ENCODE results near the gene ZNF775. TPM values are rescaled to one million over a fixed set of nuclear protein-coding genes. Genes with fewer than 3 reads are reported as not detected.

ZNF775 gene
- total RNA-seq, 4 donors from 2014 or later, result 1.4 to 3.8 (median 2.4) TPM

DNA sequence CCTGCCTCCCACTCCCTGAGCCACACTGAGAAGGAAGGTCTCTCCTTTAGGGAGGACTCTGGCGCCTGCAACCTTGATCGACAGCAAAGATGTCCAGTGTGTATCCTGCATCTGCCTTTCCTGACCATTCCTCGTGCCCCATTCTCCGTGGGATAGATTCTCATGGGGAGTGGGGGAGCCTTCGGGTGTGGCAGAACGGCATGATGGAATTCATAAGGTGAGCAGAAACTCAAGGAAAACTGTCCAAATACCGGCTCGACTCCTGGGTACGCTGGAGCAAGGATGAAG, 37.1 kb upstream of the ZNF775 start:
- 83 to 88% methylated on average over 9 of the region's 9 CpGs for WGBS, 2 donors
- intact Hi-C loops (cut with DNase I; ENCODE audit: low total_unique reads), result no loop called here
- no peak for DNase-seq (ENCODE audit: low spot score in 2 of 2)
- H3K4me3 ChIP-seq (ENCODE audit: low read depth, poor library complexity, severe bottlenecking), result no peak overlapping the region
- no peak for TF ChIP-seq POLR2A (IDR thresholded peaks at IDR 0.05)
- TF ChIP-seq, protein P1, sequence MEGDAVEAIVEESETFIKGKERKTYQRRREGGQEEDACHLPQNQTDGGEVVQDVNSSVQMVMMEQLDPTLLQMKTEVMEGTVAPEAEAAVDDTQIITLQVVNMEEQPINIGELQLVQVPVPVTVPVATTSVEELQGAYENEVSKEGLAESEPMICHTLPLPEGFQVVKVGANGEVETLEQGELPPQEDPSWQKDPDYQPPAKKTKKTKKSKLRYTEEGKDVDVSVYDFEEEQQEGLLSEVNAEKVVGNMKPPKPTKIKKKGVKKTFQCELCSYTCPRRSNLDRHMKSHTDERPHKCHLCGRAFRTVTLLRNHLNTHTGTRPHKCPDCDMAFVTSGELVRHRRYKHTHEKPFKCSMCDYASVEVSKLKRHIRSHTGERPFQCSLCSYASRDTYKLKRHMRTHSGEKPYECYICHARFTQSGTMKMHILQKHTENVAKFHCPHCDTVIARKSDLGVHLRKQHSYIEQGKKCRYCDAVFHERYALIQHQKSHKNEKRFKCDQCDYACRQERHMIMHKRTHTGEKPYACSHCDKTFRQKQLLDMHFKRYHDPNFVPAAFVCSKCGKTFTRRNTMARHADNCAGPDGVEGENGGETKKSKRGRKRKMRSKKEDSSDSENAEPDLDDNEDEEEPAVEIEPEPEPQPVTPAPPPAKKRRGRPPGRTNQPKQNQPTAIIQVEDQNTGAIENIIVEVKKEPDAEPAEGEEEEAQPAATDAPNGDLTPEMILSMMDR (IDR thresholded peaks at IDR 0.05), result no peak

DNA sequence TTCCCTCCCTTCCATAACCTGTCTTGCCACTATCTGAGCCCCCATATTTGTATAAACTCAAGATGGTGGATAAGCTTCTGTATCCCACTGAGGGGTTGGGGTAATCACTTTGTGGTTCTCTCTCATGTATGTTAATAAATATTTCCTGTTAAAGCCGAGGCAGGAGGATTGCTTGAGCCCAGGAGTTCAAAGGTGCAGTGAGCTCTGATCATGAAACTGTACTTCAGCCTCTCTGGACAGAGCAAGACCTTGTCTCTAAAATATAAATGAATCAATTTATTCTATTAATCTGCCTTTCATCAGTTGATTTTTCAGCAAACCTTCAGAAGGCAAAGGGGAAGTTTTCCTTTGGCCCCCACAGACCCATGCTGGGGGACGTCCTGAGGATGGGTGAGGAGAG, 35.9 kb upstream of the ZNF775 start:
- no peak for DNase-seq (ENCODE audit: low spot score in 2 of 2)
- no peak for TF ChIP-seq POLR2A (IDR thresholded peaks at IDR 0.05)
- TF ChIP-seq, protein P1 (IDR thresholded peaks at IDR 0.05), result no peak
- intact Hi-C loops (cut with DNase I; ENCODE audit: low total_unique reads), result no loop called here
- 77 to 79% methylated on average over 2 of the region's 2 CpGs for WGBS, 2 donors
- no peak overlapping the region for H3K4me3 ChIP-seq (ENCODE audit: low read depth, poor library complexity, severe bottlenecking)

DNA sequence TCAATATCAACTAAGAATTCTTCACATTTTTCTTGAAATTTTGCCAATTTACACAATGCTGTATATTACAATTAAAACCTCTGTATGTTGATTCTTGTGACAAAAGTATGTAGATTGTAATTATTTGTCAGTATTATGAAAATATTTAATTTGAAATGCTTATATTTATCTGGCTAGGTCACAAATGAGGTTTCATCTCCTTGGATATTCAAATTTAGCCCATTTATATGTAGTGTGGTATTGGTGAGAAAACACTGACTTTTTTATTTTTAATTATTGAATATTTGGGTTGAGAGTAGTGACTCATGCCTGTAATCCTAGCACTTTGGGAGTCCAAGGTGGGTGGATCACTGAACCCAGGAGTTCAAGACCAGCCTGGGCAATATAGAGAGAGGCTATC, 34.8 kb upstream of the ZNF775 start:
- DNase-seq (ENCODE audit: low spot score in 2 of 2), result no peak
- intact Hi-C loops (cut with DNase I; ENCODE audit: low total_unique reads), result no loop called here
- TF ChIP-seq POLR2A (IDR thresholded peaks at IDR 0.05), result no peak
- TF ChIP-seq, protein P1 (IDR thresholded peaks at IDR 0.05), result no peak
- H3K4me3 ChIP-seq (ENCODE audit: low read depth, poor library complexity, severe bottlenecking), result no peak overlapping the region

DNA sequence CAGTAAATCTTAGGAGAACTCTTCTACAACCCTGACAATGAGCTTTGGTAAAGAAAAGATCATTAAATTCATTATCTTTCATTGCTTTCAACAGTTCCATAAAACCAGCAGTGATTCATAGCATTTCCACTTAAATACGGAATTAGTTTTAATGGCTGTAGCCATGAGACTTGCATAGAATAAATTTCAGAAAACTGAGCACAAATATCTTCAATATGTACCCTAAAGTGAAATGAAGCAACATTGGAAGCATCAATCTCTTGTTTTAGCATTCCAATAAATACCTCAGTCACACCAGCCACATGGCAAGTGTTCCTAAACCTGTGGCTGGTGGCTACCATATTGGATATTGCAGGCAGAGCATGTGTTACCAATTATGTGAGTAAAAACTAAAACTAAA, 34.1 kb upstream of the ZNF775 start:
- DNase-seq (ENCODE audit: low spot score in 2 of 2), result no peak
- H3K4me3 ChIP-seq (ENCODE audit: low read depth, poor library complexity, severe bottlenecking), result no peak overlapping the region
- WGBS, 2 donors, result 66 to 68% methylated on average over 1 of the region's 1 CpG
- intact Hi-C loops (cut with DNase I; ENCODE audit: low total_unique reads), result no loop called here
- TF ChIP-seq, protein P1 (IDR thresholded peaks at IDR 0.05), result no peak
- TF ChIP-seq POLR2A (IDR thresholded peaks at IDR 0.05), result no peak

DNA sequence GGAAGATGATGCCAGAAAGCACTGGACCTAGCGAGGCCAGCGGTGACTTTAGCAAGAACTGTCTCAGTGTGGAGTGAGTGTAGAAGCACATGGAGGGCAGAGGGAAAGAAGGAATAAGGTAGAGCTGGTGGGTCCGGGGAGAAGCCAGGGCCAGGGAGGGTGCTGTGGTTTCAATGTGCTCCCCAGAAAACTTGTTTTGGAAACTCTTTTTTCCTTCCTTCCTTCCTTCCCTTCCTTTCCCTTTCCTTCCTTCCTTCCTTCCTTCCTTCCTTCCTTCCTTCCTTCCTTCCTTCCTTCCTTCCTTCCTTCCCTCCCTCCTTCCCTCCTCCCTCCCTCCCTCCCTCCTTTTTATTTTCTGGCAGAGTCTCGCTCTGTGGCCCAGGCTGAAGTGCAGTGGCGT, 32.2 kb upstream of the ZNF775 start:
- no peak for TF ChIP-seq POLR2A (IDR thresholded peaks at IDR 0.05)
- TF ChIP-seq, protein P1 (IDR thresholded peaks at IDR 0.05), result no peak
- intact Hi-C loops (cut with DNase I; ENCODE audit: low total_unique reads), result no loop called here
- DNase-seq (ENCODE audit: low spot score in 2 of 2), result no peak
- no peak overlapping the region for H3K4me3 ChIP-seq (ENCODE audit: low read depth, poor library complexity, severe bottlenecking)
- WGBS, 2 donors, result 81 to 91% methylated on average over 5 of the region's 5 CpGs

DNA sequence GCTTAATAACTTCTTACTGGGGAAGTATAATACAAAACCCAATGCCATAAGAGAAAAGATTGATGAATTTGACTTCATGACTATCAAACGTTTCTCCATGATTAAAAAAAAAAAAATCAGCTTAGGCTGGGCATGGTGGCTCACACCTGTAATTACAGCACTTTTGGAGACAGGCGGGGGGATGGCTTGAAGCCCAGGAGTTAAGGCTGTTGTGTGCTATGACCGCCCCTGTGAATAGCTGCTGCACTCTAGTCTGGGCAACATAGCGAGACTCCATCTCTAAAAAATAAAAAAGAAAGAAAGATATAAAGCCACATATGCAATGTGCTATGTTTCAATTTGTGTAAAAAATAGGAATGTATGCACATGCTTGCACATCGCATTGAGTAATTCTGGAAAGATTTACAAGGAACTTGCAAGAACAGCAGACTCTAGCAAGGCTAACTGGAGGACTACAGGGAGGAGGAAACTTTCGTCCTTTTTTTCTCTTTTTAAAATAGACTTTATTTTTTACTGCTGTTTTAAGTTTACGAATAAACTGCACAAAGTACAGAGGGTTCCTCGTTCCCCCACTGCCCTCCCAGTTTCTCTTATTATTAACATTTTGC, 27.4 kb upstream of the ZNF775 start:
- intact Hi-C loops (cut with DNase I; ENCODE audit: low total_unique reads), result no loop called here
- no peak for DNase-seq (ENCODE audit: low spot score in 2 of 2)
- TF ChIP-seq POLR2A (IDR thresholded peaks at IDR 0.05), result no peak
- TF ChIP-seq, protein P1 (IDR thresholded peaks at IDR 0.05), result no peak
- no peak overlapping the region for H3K4me3 ChIP-seq (ENCODE audit: low read depth, poor library complexity, severe bottlenecking)
- WGBS, 2 donors, result 43 to 45% methylated on average over 8 of the region's 8 CpGs

Measured in lower leg skin (tissue), 4 donors.